Activated CD4-positive, alpha-beta memory T cell treated with anti-CD3 and anti-CD28 coated beads for 36 hours (primary cell): ENCODE measurements around the gene ARSJ. TPM values are rescaled to one million over a fixed set of nuclear protein-coding genes. Genes with fewer than 3 reads are reported as not detected.
A peak's percentile ranks its signal among the peaks of the same experiment; 100 is the strongest.

Experiments
- CTCF ChIA-PET: fragments of 350-600 bp; sonication (Branson Sonifier 250); formaldehyde crosslinking; loops from one replicate; lab custom pipeline; 2021; ENCODE audit warnings: antibody characterized with exemption, inconsistent platforms; lab: Charles Lee
- POLR2A ChIA-PET: fragments of 350-600 bp; sonication (Branson Sonifier 250); formaldehyde crosslinking; loops from one replicate; lab custom pipeline; 2021; ENCODE audit warnings: antibody characterized with exemption; lab: Charles Lee
- DNase-seq: peaks from one replicate; pipeline ENCODE4 v3.0.0-alpha.2; 2020
- H3K27ac Mint-ChIP-seq: one replicate; pipeline ENCODE4 v1.8.0; 2021; ENCODE audit warnings: mixed read lengths
- H3K27me3 Mint-ChIP-seq: one replicate; pipeline ENCODE4 v1.8.0; 2021; ENCODE audit warnings: mixed read lengths
- H3K36me3 Mint-ChIP-seq: one replicate; pipeline ENCODE4 v1.8.0; 2021; ENCODE audit warnings: mixed read lengths
- H3K4me1 Mint-ChIP-seq: one replicate; pipeline ENCODE4 v1.8.0; 2021; ENCODE audit warnings: low read depth, mixed read lengths
- H3K4me3 Mint-ChIP-seq: one replicate; pipeline ENCODE4 v1.8.0; 2021; ENCODE audit warnings: mild to moderate bottlenecking, mixed read lengths
- H3K9me3 Mint-ChIP-seq: one replicate; pipeline ENCODE4 v1.8.0; 2021; ENCODE audit warnings: mixed read lengths
- intact Hi-C: fragments of 100-400 bp; cut with micrococcal nuclease; formaldehyde crosslinking; loops from one replicate; pipeline ENCODE4 v1.15.1; 2023
- total RNA-seq, 2 experiments: library from RNA; stranded (reverse); gene quantifications; one replicate each; pipeline ENCODE4 v1.2.3, GENCODE V29; 2021

Gene ARSJ
- total RNA-seq, 2 experiments from 2014 or later = 0.07 TPM; not detected in 1

DNA sequence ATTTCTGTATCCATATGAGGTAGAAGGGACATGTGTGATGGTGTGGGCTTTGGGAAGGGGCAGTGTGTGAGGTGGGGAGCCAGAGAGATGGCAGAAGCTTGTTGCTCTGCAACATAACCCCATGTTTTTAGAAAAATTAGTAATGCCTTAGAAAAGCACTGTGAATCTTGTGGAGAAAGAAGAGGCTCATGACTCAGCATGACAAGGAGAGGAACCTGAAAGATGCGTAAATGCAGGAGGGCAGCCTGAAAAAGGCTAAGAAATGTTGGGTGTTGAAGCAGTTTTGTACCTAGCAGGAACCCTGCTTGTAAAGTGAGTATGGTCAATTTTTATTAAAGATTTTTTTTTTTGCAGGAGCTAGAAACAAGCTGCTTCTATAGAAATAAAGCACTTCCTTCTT lies 59.8 kb downstream of the ARSJ start:
- H3K4me1 Mint-ChIP-seq = peaks cover 6% of the 10 kb centered on the region
- H3K27me3 Mint-ChIP-seq = peaks cover 5% of the 10 kb centered on the region
- ChIA-PET POLR2A (no interaction called here), CTCF (no interaction called here)
- H3K27ac Mint-ChIP-seq = no peak overlapping the region
- intact Hi-C loops = no loop called here
- no peaks in the 10 kb centered on the region for H3K9me3 Mint-ChIP-seq
- DNase-seq = no peak
- H3K36me3 Mint-ChIP-seq = no peaks in the 10 kb centered on the region
- no peak overlapping the region for H3K4me3 Mint-ChIP-seq

DNA sequence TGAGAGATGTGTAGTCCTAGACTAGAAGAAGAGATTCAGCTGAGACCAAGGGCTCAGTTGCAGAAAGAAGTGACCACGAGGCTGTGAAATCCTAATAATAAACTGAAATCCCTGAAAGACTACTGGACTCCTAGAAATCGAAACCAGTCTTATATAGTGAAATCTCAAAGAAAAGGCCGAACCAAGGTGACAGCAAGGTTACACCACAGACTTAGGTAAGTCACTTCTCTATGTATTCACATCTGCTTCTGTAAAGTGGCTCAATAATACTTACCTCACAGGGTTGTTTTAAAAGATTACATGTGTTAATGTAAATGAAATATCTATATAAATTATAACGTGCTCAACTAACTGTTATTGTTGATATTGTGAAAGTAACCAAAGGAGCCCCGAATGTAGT lies 60.3 kb downstream of the ARSJ start:
- Mint-ChIP-seq H3K36me3 (no peaks in the 10 kb centered on the region), H3K4me3 (no peak overlapping the region), H3K9me3 (no peaks in the 10 kb centered on the region), H3K27ac (no peak overlapping the region), H3K4me1 (peaks cover 6% of the 10 kb centered on the region), H3K27me3 (peaks cover 5% of the 10 kb centered on the region)
- POLR2A ChIA-PET = no interaction called here
- no peak for DNase-seq
- intact Hi-C loops = no loop called here
- CTCF ChIA-PET = no interaction called here

DNA sequence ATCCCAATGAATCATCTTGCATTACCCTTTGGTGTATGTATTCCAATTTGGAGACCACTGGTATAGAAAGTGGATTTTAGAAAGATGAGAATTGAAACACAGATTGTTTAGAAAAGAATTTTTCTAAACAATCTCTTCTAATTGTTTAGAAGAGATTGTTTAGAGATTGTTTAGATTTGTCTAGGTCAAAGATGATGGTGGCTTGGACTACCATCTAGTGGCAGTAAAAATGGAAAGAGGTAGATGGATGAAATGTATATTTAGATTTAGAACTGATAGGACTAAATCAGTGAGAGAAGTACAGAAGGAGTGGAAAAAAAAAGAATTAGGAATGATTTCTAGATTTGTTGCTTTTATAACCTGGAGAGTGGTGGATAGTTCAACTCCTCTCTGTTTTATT lies 70.6 kb downstream of the ARSJ start:
- Mint-ChIP-seq H3K36me3 (peaks cover 3% of the 10 kb centered on the region), H3K4me3 (no peak overlapping the region), H3K27me3 (no peaks in the 10 kb centered on the region), H3K9me3 (peaks cover 8% of the 10 kb centered on the region), H3K27ac (no peak overlapping the region), H3K4me1 (peaks cover 17% of the 10 kb centered on the region)
- ChIA-PET POLR2A (no interaction called here), CTCF (interaction anchor here (0.9 to 1.1 kb wide), 2 partner anchors 162 to 514 kb away, joined by 3 to 5 read pairs; no protein-coding TSS in a partner anchor)
- DNase-seq = no peak
- intact Hi-C loops = loop anchor here (1.0 to 10.0 kb wide), 2 partner anchors 434 to 515 kb away; no protein-coding TSS in a partner anchor

DNA sequence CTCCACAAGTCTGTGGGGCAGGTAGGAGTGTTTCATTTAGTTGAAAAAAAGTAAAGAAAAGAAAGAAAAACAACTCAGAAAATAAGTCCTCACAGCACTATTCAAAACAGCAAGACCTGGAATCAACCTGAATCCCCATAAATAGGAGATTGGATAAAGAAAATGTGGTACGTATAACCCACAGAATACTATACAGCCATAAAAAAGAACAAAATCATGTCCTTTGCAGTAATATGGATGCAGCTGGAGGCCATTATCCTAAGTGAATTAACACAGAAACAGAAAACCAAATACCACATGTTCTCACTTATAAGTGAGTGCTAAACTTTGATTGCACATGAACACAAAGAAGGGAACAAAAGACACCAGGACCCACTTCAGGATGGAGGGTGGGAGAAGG lies 71.9 kb downstream of the ARSJ start:
- Mint-ChIP-seq H3K4me1 (peaks cover 29% of the 10 kb centered on the region), H3K9me3 (peaks cover 8% of the 10 kb centered on the region), H3K27ac (no peak overlapping the region), H3K4me3 (no peak overlapping the region), H3K27me3 (no peaks in the 10 kb centered on the region), H3K36me3 (peaks cover 3% of the 10 kb centered on the region)
- CTCF ChIA-PET = interaction anchor here (0.7 kb wide), 1 partner anchor 514 kb away, joined by 3 read pairs; no protein-coding TSS in a partner anchor
- intact Hi-C loops = loop anchor here (10.0 kb wide), 1 partner anchor 433 kb away; no protein-coding TSS in a partner anchor
- DNase-seq = no peak
- POLR2A ChIA-PET = no interaction called here

DNA sequence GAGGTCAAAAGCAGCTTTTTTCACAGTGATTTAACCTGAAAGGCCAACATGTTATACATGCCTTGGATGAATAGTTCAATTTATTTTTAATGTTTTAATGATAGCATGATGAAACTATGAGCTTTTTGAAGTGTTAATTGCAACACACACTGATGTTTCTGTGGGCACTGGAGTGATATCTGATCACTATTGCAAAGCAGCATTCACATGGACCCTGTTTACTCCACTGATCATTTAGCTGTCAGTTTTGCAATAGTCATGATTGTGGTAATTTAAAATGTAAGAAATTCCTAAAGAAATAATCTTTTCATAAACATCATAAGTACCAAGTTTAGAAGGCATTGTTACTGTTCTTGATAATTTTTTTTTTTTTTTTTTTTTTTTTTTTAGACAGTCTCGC lies 74.1 kb downstream of the ARSJ start:
- peaks cover 3% of the 10 kb centered on the region for H3K36me3 Mint-ChIP-seq
- no peak overlapping the region for H3K27ac Mint-ChIP-seq
- DNase-seq = no peak
- H3K4me3 Mint-ChIP-seq = no peak overlapping the region
- ChIA-PET CTCF (interaction anchor here (1.3 kb wide), 1 partner anchor 48 kb away, joined by 3 read pairs; no protein-coding TSS in a partner anchor), POLR2A (no interaction called here)
- peaks cover 42% of the 10 kb centered on the region for H3K4me1 Mint-ChIP-seq
- H3K27me3 Mint-ChIP-seq = no peaks in the 10 kb centered on the region
- intact Hi-C loops = loop anchor here (10.0 kb wide), 1 partner anchor 430 kb away; no protein-coding TSS in a partner anchor
- H3K9me3 Mint-ChIP-seq = peaks cover 8% of the 10 kb centered on the region

DNA sequence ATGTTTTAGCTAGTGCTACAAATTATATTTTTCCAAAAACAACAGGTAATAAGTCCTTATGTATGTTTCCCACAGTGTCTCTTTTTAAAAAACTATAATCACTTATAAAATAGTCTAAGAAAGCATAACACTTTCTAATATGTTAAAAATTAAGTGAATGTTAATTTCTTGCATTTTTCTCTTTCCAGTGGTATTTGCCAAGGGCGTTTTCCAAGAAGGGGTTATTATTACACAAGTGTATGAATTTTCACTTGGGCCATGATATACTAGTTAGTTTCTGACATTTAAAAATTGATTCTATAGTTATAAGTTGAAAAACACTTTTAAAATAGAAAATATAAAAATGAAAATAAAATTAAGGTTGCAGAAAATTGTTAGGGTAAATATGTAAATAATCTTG lies 74.6 kb downstream of the ARSJ start:
- ChIA-PET POLR2A (no interaction called here), CTCF (interaction anchor here (1.3 kb wide), 1 partner anchor 49 kb away, joined by 3 read pairs; no protein-coding TSS in a partner anchor)
- Mint-ChIP-seq H3K36me3 (peaks cover 3% of the 10 kb centered on the region), H3K4me1 (peaks cover 46% of the 10 kb centered on the region), H3K4me3 (no peak overlapping the region), H3K9me3 (peaks cover 8% of the 10 kb centered on the region), H3K27me3 (no peaks in the 10 kb centered on the region), H3K27ac (no peak overlapping the region)
- intact Hi-C loops = loop anchor here (5.0 to 10.0 kb wide), 3 partner anchors 83 to 430 kb away; no protein-coding TSS in a partner anchor
- no peak for DNase-seq

DNA sequence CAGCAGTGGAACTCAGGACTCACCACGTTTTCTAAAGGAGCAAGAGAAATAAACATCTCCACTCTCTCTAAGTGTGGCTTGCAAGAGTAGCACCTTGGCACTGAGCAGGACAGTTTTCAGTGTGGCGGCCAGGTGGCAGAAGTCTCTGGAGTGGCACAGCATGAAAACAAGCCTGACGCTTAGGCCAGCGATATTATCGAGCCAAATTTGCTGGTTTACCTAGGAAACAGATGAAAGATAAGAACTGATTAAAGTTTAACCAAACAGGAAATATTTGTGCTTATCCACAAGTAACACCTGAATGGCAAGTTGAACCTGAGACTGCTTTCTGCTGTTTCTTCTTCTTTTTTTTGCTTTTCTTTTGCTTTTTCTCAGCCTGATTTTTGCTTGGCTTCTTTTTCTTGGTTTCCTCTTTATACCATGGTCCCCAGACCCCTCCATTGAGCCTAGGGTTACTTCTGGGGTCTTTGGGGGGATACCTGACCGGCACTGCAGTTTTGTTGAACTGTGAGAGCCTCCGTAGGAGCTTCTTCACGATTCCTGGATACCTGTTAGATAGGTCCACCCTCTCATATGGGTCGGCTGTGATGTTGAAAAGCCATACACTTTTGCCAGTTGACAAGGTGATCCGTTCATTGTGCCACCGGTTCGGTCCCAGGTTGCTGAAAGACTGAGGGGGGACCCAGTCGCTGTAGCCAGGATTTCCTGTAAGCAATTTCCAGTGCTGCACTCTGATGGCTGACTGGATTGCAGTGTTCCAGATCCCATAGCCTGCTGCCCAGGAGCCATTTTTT lies 77.3 kb downstream of the ARSJ start:
- POLR2A ChIA-PET = no interaction called here
- no peaks in the 10 kb centered on the region for H3K36me3 Mint-ChIP-seq

GRCh38 chr4:113899271-113900070 lies 80.0 kb downstream of the ARSJ start:
- CTCF ChIA-PET = no interaction called here
- no peaks in the 10 kb centered on the region for H3K9me3 Mint-ChIP-seq
- intact Hi-C loops = loop anchor here (1.0 to 10.0 kb wide), 6 partner anchors 77 to 425 kb away; no protein-coding TSS in a partner anchor
- no peak overlapping the region for H3K4me3 Mint-ChIP-seq
- POLR2A ChIA-PET = no interaction called here
- H3K36me3 Mint-ChIP-seq = no peaks in the 10 kb centered on the region
- peak; percentile 41 for DNase-seq
- peaks cover 48% of the 10 kb centered on the region for H3K4me1 Mint-ChIP-seq
- peak overlapping the region; percentile 84 for H3K27ac Mint-ChIP-seq
- no peaks in the 10 kb centered on the region for H3K27me3 Mint-ChIP-seq

More for the DNA sequence above, 77.3 kb downstream of the ARSJ start:
- Mint-ChIP-seq H3K4me1 (peaks cover 62% of the 10 kb centered on the region), H3K27me3 (no peaks in the 10 kb centered on the region), H3K27ac (peak overlapping the region; percentile 68), H3K4me3 (peak overlapping the region; percentile 76), H3K9me3 (no peaks in the 10 kb centered on the region)
- CTCF ChIA-PET = interaction anchor here (0.9 to 1.1 kb wide), 3 partner anchors 11 to 362 kb away, joined by 3 to 4 read pairs (median 3); no protein-coding TSS in a partner anchor
- intact Hi-C loops = loop anchor here (2.0 to 10.0 kb wide), 7 partner anchors 31 to 427 kb away; no protein-coding TSS in a partner anchor
- peak; percentile 80 for DNase-seq

GRCh38 chr4:113893546-113893945 lies 85.9 kb downstream of the ARSJ start:
- CTCF ChIA-PET = no interaction called here
- Mint-ChIP-seq H3K36me3 (peaks cover 6% of the 10 kb centered on the region), H3K4me3 (no peak overlapping the region), H3K9me3 (peaks cover 7% of the 10 kb centered on the region), H3K27me3 (no peaks in the 10 kb centered on the region), H3K27ac (no peak overlapping the region), H3K4me1 (peaks cover 10% of the 10 kb centered on the region)
- no peak for DNase-seq
- POLR2A ChIA-PET = no interaction called here
- intact Hi-C loops = no loop called here

GRCh38 chr4:113888006-113888405 lies 91.4 kb downstream of the ARSJ start:
- intact Hi-C loops = no loop called here
- no peak overlapping the region for H3K4me3 Mint-ChIP-seq
- peaks cover 7% of the 10 kb centered on the region for H3K9me3 Mint-ChIP-seq
- CTCF ChIA-PET = interaction anchor here (0.6 kb wide), 1 partner anchor 14 kb away, joined by 3 read pairs; no protein-coding TSS in a partner anchor
- no peak overlapping the region for H3K27ac Mint-ChIP-seq
- DNase-seq = no peak
- peaks cover 6% of the 10 kb centered on the region for H3K36me3 Mint-ChIP-seq
- peaks cover 1% of the 10 kb centered on the region for H3K27me3 Mint-ChIP-seq
- H3K4me1 Mint-ChIP-seq = peaks cover 4% of the 10 kb centered on the region
- POLR2A ChIA-PET = no interaction called here

GRCh38 chr4:113885291-113885690 lies 94.2 kb downstream of the ARSJ start:
- no peak overlapping the region for H3K27ac Mint-ChIP-seq
- intact Hi-C loops = no loop called here
- no peak for DNase-seq
- H3K4me3 Mint-ChIP-seq = no peak overlapping the region
- POLR2A ChIA-PET = no interaction called here
- H3K36me3 Mint-ChIP-seq = peaks cover 6% of the 10 kb centered on the region
- peaks cover 7% of the 10 kb centered on the region for H3K9me3 Mint-ChIP-seq
- CTCF ChIA-PET = no interaction called here
- peaks cover 1% of the 10 kb centered on the region for H3K27me3 Mint-ChIP-seq
- H3K4me1 Mint-ChIP-seq = no peaks in the 10 kb centered on the region

DNA sequence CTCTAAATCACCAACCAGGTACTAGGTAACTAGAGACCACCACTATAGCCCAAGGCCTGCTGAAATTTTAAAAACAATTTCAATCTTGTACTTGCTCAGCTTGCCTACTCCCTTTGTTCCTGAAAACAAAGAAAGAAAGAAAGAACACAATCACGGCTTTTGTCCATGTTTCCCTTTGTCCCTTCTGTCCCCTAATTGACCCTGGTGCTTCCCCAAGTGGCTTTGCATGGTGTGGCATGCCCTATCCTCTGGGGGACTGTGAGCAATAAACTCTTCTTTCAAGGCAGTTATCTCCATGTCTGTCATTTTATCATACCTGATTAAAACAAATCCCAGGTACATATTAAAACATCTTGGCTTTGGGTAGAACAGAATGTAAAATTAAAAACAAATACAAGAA lies 94.8 kb downstream of the ARSJ start:
- peaks cover 2% of the 10 kb centered on the region for H3K36me3 Mint-ChIP-seq
- DNase-seq = no peak
- no peak overlapping the region for H3K4me3 Mint-ChIP-seq
- intact Hi-C loops = no loop called here
- peaks cover 1% of the 10 kb centered on the region for H3K27me3 Mint-ChIP-seq
- CTCF ChIA-PET = no interaction called here
- H3K4me1 Mint-ChIP-seq = no peaks in the 10 kb centered on the region
- H3K9me3 Mint-ChIP-seq = peaks cover under 1% of the 10 kb centered on the region
- POLR2A ChIA-PET = no interaction called here
- H3K27ac Mint-ChIP-seq = no peak overlapping the region
